GM20000 (cell line): ENCODE data around the gene CHST15.

ENCODE experiments used
- DNase-seq: peaks from one replicate; pipeline ENCODE4 v3.0.0; 2012; ENCODE audit warnings: low spot score
- CTCF ChIP-seq: IDR thresholded peaks from 2 replicates; pipeline ENCODE4 v1.5.1; 2012; ENCODE audit warnings: mild to moderate bottlenecking, control low read depth; ENCODE audit errors: extremely low read depth, missing control alignments

CHST15 gene

DNA sequence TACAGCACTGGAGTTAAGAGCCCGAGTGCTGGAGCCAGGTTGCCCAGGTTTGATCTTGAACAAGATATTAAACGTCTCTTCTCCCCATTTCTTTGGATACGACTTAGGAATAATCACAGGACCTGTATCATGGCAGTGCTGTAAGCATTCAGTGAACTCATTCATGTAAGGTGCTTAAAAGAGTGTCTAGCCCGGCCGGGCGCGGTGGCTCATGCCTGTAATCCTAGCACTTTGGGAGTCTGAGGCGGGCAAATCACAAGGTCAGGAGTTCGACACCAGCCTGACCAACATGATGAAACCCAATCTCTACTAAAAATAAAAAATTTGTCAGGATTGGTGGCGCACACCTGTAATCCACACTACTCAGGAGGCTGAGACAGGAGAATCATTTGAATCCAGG is 40.8 kb downstream of the CHST15 start:
- no peak for TF ChIP-seq CTCF

DNA sequence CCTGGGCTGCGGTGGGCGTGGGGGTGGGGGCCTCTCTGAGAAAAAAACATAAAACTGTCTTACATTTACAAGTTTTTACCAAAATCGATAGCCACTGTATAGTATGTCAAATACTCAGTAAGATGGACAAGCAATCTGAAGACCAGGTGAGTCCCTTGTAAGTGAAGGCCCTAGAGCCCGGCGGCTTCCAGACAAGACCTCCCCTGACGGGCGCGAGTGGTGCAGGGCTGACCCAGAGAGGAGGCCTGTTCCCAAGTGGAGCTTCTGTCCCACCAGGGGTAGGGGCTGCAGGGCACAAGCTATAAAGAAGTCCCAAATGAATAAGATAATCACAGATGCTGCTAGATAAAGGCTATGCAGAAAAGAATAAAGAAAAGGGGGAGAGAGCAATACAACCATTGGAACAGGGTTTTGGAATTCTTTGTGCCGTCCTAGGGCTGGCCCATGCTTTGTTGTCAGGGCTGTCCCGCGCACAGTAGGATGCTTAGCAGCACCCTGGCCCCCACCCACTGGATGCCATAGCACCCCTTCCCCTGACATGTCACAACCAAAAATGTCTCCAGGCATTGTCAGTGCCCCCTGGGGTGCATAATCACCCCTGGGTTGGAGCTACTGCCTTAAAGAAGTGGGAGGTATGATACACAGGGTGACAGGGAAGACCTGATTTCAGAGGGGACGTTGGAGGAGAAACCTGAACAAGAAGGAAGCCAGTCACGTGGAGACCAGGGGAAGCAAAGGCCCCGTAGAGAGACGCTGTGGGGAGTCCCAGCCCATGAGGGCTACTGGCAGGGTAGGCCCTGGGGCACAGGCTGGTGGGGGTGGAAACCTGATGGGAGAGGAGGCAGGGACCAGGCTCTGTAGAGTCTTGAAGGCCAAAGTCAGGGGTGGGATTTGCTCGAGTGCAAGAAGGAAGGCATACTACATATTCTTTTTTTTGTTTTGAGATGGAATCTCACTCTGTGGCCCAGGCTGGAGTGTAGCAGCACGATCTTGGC is 43.1 kb downstream of the CHST15 start:
- no peak for DNase-seq
- no peak for TF ChIP-seq CTCF

More for the DNA sequence above, 40.8 kb downstream of the CHST15 start:
- DNase-seq = no peak

- DNase-seq = no peak
- no peak for TF ChIP-seq CTCF
Observed at GRCh38 chr10:124049484-124049883, 43.9 kb downstream of the CHST15 start.

DNA sequence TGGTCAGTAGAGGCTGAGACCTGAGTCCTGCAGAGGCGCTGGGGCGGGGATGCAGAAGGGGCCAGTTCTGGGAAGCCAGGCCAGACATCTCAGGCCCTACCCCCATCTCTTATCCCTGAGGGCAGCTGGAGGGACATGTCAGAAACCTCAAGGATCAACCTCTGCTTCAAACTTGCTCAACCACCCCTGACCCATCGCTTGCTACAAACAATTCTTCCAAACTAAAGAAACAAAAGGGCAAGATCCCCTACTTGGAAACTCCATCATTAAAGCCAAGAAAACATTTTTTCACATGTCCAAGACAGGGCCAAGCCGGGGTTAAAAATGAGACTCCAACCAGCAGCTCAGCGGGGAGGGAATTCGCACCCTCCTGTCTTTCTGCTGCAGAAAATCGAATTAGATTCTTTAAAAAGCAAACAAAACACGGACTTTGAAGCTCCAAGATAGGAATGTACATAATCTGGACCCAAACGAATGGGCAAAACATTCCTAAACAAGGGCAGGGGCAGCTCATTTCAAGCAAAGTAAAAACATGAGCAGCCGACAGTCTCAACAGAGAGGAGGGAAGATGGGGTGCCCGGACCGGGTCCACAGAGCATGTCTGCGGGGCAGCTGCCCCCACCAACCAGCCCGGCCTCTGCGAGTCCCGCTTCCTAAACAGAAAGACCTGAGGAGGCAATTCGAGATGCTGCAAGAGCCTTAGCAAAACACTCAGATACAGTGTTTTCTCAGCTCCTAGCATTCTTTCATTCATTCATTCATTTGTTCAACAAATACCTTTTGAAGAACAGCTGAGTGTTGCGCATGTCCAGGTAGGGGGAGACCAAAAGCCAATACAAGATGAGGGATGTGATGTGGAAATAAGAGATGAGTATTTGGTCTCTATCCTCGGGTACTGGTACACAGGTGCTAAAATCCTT is 44.8 kb downstream of the CHST15 start:
- DNase-seq = no peak
- no peak for TF ChIP-seq CTCF

- TF ChIP-seq CTCF = no peak
- no peak for DNase-seq
Observed at GRCh38 chr10:124047427-124048152, 45.8 kb downstream of the CHST15 start.

- TF ChIP-seq CTCF = no peak
- no peak for DNase-seq
Observed at GRCh38 chr10:124045801-124046355, 47.5 kb downstream of the CHST15 start.
